ENCODE data around the gene CCNY.

DNA sequence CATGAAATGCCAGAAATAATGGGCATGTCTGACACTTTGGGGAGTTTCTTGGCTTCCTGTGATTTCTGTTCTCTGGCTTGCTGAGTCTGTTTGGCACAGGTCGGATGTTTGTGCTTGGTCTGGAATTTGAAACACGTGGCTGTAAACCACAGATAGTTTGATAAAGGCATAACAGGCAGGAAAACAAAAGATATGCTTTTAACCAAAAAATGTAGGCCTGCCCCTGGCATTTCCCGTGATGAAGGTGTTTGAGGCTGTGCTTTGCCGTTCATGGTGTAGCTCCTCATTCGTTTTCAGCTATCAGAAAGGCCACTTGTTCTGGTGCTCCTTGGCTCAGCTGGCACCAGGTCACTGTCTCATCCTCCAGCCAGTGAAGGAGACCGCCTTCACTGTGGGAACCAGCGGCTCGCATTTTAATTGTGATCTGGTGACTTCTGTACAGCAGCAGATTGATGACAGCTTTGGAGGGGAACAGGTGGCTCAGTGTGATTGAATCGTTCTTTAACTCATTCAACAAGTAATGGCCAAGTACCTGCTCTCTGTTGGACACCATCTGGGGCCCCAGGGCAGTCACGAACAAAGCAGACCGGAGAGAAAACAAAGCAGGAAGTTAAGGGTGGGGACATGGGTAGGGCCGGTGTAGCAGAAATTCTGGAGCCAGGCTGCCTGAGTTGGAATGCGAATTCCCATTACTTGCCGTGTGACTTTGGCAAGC, 111.5 kb downstream of the CCNY start:
- TF ChIP-seq, protein P1, sequence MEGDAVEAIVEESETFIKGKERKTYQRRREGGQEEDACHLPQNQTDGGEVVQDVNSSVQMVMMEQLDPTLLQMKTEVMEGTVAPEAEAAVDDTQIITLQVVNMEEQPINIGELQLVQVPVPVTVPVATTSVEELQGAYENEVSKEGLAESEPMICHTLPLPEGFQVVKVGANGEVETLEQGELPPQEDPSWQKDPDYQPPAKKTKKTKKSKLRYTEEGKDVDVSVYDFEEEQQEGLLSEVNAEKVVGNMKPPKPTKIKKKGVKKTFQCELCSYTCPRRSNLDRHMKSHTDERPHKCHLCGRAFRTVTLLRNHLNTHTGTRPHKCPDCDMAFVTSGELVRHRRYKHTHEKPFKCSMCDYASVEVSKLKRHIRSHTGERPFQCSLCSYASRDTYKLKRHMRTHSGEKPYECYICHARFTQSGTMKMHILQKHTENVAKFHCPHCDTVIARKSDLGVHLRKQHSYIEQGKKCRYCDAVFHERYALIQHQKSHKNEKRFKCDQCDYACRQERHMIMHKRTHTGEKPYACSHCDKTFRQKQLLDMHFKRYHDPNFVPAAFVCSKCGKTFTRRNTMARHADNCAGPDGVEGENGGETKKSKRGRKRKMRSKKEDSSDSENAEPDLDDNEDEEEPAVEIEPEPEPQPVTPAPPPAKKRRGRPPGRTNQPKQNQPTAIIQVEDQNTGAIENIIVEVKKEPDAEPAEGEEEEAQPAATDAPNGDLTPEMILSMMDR (IDR thresholded peaks at IDR 0.05; ENCODE audit: poor library complexity) = no peak
- no peak for TF ChIP-seq EZH2 (IDR thresholded peaks at IDR 0.05; ENCODE audit: borderline replicate concordance)

Data from hepatocyte (in vitro differentiated cells).